GM23338 (cell line): ENCODE measurements around the gene HOXD9. TPM values are rescaled to one million over a fixed set of nuclear protein-coding genes. Genes with fewer than 3 reads are reported as not detected.

ENCODE experiments used
- ATAC-seq: fragments of 200-7000 bp; cut with Tn5 transposase; 3 replicates; pipeline ENCODE4 v1.9.1; 2020
- DNase-seq: peaks from one replicate; pipeline ENCODE4 v3.0.0-alpha.2; 2015; ENCODE audit warnings: low spot score
- H2AFZ ChIP-seq: fragments of 200-600 bp; sonication (generic); 2 replicates; pipeline ENCODE4 v1.8.0; 2016; ENCODE audit warnings: antibody characterized with exemption, mild to moderate bottlenecking, moderate library complexity
- H3F3A ChIP-seq: fragments of 200-600 bp; sonication (generic); replicated peaks from 2 replicates; pipeline ENCODE4 v1.8.0; 2017; ENCODE audit warnings: antibody characterized with exemption, mixed run types, low read depth
- H3K27ac ChIP-seq: fragments of 200-600 bp; sonication (generic); 2 replicates; pipeline ENCODE4 v1.6.1; 2016; ENCODE audit warnings: low read depth
- H3K27me3 ChIP-seq: fragments of 200-600 bp; sonication (generic); 2 replicates; pipeline ENCODE4 v1.8.0; 2016; ENCODE audit warnings: mild to moderate bottlenecking, mixed run types, moderate library complexity; ENCODE audit not compliant: insufficient read depth
- H3K36me3 ChIP-seq: fragments of 200-600 bp; sonication (generic); 2 replicates; pipeline ENCODE4 v1.8.0; 2016; ENCODE audit warnings: mild to moderate bottlenecking; ENCODE audit not compliant: insufficient read depth
- H3K4me1 ChIP-seq: fragments of 200-600 bp; sonication (generic); 2 replicates; pipeline ENCODE4 v1.8.0; 2016; ENCODE audit warnings: mild to moderate bottlenecking, moderate library complexity; ENCODE audit not compliant: insufficient read depth
- H3K4me2 ChIP-seq: fragments of 200-600 bp; sonication (generic); 2 replicates; pipeline ENCODE4 v1.7.1; 2017; ENCODE audit warnings: mixed run types
- H3K4me3 ChIP-seq: fragments of 200-600 bp; sonication (generic); 2 replicates; pipeline ENCODE4 v1.6.1; 2016; ENCODE audit warnings: mixed run types
- H3K79me2 ChIP-seq: fragments of 200-600 bp; sonication (generic); replicated peaks from 2 replicates; pipeline ENCODE4 v1.8.0; 2017; ENCODE audit warnings: mild to moderate bottlenecking; ENCODE audit not compliant: insufficient read depth
- H3K9me2 ChIP-seq: fragments of 200-600 bp; sonication (generic); 2 replicates; pipeline ENCODE4 v1.8.0; 2017; ENCODE audit not compliant: insufficient read depth
- H4K20me1 ChIP-seq: fragments of 200-600 bp; sonication (generic); replicated peaks from 2 replicates; pipeline ENCODE4 v1.8.0; 2017; ENCODE audit warnings: mild to moderate bottlenecking; ENCODE audit not compliant: insufficient read depth
- H3K27ac Mint-ChIP-seq: 2 replicates; pipeline ENCODE4 v1.8.0; 2020; ENCODE audit warnings: inconsistent platforms, mild to moderate bottlenecking, moderate library complexity, mixed read lengths
- H3K27me3 Mint-ChIP-seq: 3 replicates; pipeline ENCODE4 v1.8.0; 2022; ENCODE audit warnings: low read depth, mild to moderate bottlenecking, moderate library complexity, mixed read lengths, inconsistent platforms; ENCODE audit not compliant: insufficient read depth, poor library complexity
- H3K36me3 Mint-ChIP-seq: 3 replicates; pipeline ENCODE4 v1.8.0; 2021; ENCODE audit warnings: low read depth, mild to moderate bottlenecking, inconsistent platforms, moderate library complexity, mixed read lengths
- H3K4me1 Mint-ChIP-seq: 3 replicates; pipeline ENCODE4 v1.8.0; 2020; ENCODE audit warnings: mild to moderate bottlenecking, inconsistent platforms, mixed read lengths
- H3K4me3 Mint-ChIP-seq: 3 replicates; pipeline ENCODE4 v1.8.0; 2021; ENCODE audit warnings: moderate library complexity, mild to moderate bottlenecking, inconsistent platforms, mixed read lengths
- H3K9me3 Mint-ChIP-seq: 3 replicates; pipeline ENCODE4 v1.8.0; 2020; ENCODE audit warnings: moderate library complexity, mild to moderate bottlenecking, inconsistent platforms, mixed read lengths
- EZH2 ChIP-seq: fragments of 200-600 bp; sonication (generic); IDR thresholded peaks from one replicate; pipeline ENCODE4 v1.8.0; 2017; ENCODE audit warnings: antibody characterized with exemption, mild to moderate bottlenecking, low read depth; ENCODE audit not compliant: unreplicated experiment
- EZH2phosphoT487 ChIP-seq: fragments of 200-600 bp; sonication (generic); IDR thresholded peaks from one replicate; pipeline ENCODE4 v1.8.1; 2018; ENCODE audit warnings: antibody characterized with exemption; ENCODE audit not compliant: unreplicated experiment
- NANOG ChIP-seq: IDR thresholded peaks from 2 replicates; pipeline ENCODE4 v1.6.1; 2016; ENCODE audit warnings: antibody characterized with exemption, borderline replicate concordance
- POLR2AphosphoS5 ChIP-seq: IDR thresholded peaks from 2 replicates; pipeline ENCODE4 v1.6.1; 2016; ENCODE audit warnings: antibody characterized with exemption, low read depth
- ZNF114 ChIP-seq: fragments of 250-450 bp; sonication (Bioruptor Pico); IDR thresholded peaks from 2 replicates; pipeline ENCODE4 v1.5.0; 2020; ENCODE audit warnings: mild to moderate bottlenecking, moderate library complexity
- polyA plus RNA-seq: library from polyadenylated mRNA; unstranded; fragments of >200 nt; fragmentation: Nextera tagmentation; extraction: Ambion mirVana; gene quantifications from 2 replicates; pipeline ENCODE4 v1.2.1, GENCODE V29; 2016
- total RNA-seq: library from RNA; depleted of rRNA; stranded (reverse); fragments of >200 nt; shearing (Covaris generic); gene quantifications from 2 replicates; pipeline ENCODE4 v1.2.3, GENCODE V29; 2014
- TF ChIP-seq, protein P1 (sequence below): fragments of 250-450 bp; sonication (Bioruptor Pico); IDR thresholded peaks from 2 replicates; pipeline ENCODE4 v1.5.0; 2020; ENCODE audit warnings: mild to moderate bottlenecking, moderate library complexity

Gene HOXD9
- total and polyA plus RNA-seq, 2 experiments from 2014 or later: not detected

DNA sequence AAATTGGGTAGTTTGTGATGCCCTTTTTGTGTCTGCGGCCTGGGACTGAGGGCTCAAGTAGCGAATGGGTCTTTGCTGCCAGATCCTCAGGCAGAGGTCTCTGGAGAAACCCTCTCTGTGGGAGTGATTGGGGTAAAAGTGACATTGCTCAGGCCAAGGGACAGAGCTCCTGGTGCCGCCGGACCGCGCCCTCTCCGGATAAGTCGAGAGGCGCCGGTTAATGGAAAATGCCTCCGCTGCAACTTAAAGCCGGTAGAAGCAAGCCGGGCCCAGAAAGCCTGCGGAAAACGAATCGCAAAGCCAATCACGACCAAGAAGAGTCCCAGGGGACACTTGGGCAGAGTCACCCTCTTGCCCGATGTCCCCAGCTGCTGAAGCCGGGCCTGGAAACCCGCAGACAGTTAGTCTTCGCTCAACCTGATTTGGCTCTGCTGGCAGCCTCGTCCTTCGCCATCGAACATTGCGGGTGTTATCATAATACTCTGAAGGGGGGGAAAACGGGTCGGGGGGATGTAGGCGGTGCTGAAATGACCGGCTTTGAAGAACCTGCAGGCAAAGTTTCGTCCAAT, 23.3 kb upstream of the HOXD9 start:
- Histone ChIP-seq H3K9me2 (no peaks in the 10 kb centered on the region), H2AFZ (peak overlapping the region; percentile 59; the same call in 1 of the 2 replicates), H3K79me2 (no peaks in the 10 kb centered on the region), H3K4me3 (peak overlapping the region; percentile 46), H3K4me2 (peak overlapping the region; percentile 94), H3F3A (peaks cover 28% of the 10 kb centered on the region), H3K27ac (no peak overlapping the region), H3K36me3 (no peaks in the 10 kb centered on the region; the same call in 1 of the 2 replicates), H3K27me3 (peaks cover 94% of the 10 kb centered on the region), H4K20me1 (peaks cover 44% of the 10 kb centered on the region), H3K4me1 (peaks cover 62% of the 10 kb centered on the region)
- Mint-ChIP-seq H3K4me3 (peak overlapping the region; percentile 68), H3K27ac (no peak overlapping the region), H3K27me3 (peaks cover 99% of the 10 kb centered on the region), H3K36me3 (no peaks in the 10 kb centered on the region), H3K4me1 (peaks cover 45% of the 10 kb centered on the region), H3K9me3 (no peaks in the 10 kb centered on the region)
- ATAC-seq (no peak), DNase-seq (peak; percentile 48)
- TF ChIP-seq POLR2AphosphoS5 (no peak), EZH2phosphoT487 (peak; percentile 27), ZNF114 (CRISPR knock-in tag) (no peak), EZH2 (peak; percentile 96)

DNA sequence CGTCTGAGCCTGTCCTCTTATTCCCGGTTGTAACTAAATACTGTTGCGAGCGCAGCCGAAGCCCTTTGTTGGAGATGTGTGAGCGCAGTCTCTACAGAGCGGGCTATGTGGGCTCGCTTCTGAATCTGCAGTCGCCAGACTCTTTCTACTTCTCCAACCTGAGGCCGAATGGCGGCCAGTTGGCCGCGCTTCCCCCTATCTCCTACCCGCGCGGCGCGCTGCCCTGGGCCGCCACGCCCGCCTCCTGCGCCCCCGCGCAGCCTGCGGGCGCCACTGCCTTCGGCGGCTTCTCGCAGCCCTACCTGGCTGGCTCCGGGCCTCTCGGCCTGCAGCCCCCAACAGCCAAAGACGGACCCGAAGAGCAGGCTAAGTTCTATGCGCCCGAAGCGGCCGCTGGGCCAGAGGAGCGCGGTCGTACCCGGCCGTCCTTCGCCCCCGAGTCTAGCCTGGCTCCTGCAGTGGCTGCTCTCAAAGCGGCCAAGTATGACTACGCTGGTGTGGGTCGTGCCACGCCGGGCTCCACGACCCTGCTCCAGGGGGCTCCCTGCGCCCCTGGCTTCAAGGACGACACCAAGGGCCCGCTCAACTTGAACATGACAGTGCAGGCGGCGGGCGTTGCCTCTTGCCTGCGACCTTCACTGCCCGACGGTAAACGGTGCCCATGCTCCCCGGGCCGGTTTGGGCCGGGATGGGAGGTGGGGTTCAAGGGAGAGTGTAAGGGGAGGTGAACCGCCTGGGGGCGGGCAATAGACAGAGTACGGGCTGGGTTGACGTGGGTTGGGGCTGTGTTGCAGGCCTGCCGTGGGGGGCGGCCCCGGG, 22.6 kb upstream of the HOXD9 start, which contains the start of gene HOXD12:
HOXD12 (plus strand) TSS at position 68 of the 819 bp plus-strand sequence; CDS start at position 75, 7 bp downstream.
- Histone ChIP-seq H3F3A (peaks cover 26% of the 10 kb centered on the region), H3K4me3 (peak within 1 kb of the TSS; percentile 46), H2AFZ (peak within 1 kb of the TSS; percentile 59), H4K20me1 (peaks cover 43% of the 10 kb centered on the region), H3K9me2 (no peaks in the 10 kb centered on the region), H3K36me3 (no peaks in the 10 kb centered on the region; the same call in 1 of the 2 replicates), H3K27ac (no peak within 1 kb of the TSS), H3K4me1 (peaks cover 62% of the 10 kb centered on the region), H3K79me2 (no peaks in the 10 kb centered on the region), H3K4me2 (peak within 1 kb of the TSS; percentile 94), H3K27me3 (peaks cover 94% of the 10 kb centered on the region)
- Mint-ChIP-seq H3K4me1 (peaks cover 46% of the 10 kb centered on the region), H3K4me3 (peak within 1 kb of the TSS; percentile 68), H3K9me3 (peaks cover under 1% of the 10 kb centered on the region; the same call in 1 of the 3 replicates), H3K27ac (no peak within 1 kb of the TSS), H3K36me3 (no peaks in the 10 kb centered on the region), H3K27me3 (peaks cover 99% of the 10 kb centered on the region)
- DNase-seq (no peak), ATAC-seq (peak; percentile 1)
- TF ChIP-seq EZH2 (peak; percentile 36), ZNF114 (CRISPR knock-in tag) (no peak), EZH2phosphoT487 (peak; percentile 11)

GRCh38 chr2:176100547-176101140, 21.9 kb upstream of the HOXD9 start:
- Histone ChIP-seq H3K27ac (no peak overlapping the region), H3K27me3 (peaks cover 94% of the 10 kb centered on the region), H4K20me1 (peaks cover 40% of the 10 kb centered on the region), H3K36me3 (no peaks in the 10 kb centered on the region; the same call in 1 of the 2 replicates), H2AFZ (peak overlapping the region; percentile 59; the same call in 1 of the 2 replicates), H3K4me1 (peaks cover 64% of the 10 kb centered on the region), H3F3A (peaks cover 30% of the 10 kb centered on the region), H3K4me2 (peak overlapping the region; percentile 94), H3K9me2 (no peaks in the 10 kb centered on the region), H3K79me2 (no peaks in the 10 kb centered on the region), H3K4me3 (peak overlapping the region; percentile 46; the same call in 1 of the 2 replicates)
- no peak overlapping the region for H3K27ac Mint-ChIP-seq
- ATAC-seq (no peak), DNase-seq (peak; percentile 53)
- H3K9me3 Mint-ChIP-seq: peaks cover 3% of the 10 kb centered on the region; the same call in 1 of the 3 replicates
- peaks cover 99% of the 10 kb centered on the region for H3K27me3 Mint-ChIP-seq
- H3K36me3 Mint-ChIP-seq: no peaks in the 10 kb centered on the region
- H3K4me1 Mint-ChIP-seq: peaks cover 48% of the 10 kb centered on the region
- peak overlapping the region; percentile 43; the same call in 2 of the 3 replicates for H3K4me3 Mint-ChIP-seq
- TF ChIP-seq NANOG (no peak), POLR2AphosphoS5 (no peak), EZH2phosphoT487 (peak; percentile 87)
- TF ChIP-seq, protein P1, sequence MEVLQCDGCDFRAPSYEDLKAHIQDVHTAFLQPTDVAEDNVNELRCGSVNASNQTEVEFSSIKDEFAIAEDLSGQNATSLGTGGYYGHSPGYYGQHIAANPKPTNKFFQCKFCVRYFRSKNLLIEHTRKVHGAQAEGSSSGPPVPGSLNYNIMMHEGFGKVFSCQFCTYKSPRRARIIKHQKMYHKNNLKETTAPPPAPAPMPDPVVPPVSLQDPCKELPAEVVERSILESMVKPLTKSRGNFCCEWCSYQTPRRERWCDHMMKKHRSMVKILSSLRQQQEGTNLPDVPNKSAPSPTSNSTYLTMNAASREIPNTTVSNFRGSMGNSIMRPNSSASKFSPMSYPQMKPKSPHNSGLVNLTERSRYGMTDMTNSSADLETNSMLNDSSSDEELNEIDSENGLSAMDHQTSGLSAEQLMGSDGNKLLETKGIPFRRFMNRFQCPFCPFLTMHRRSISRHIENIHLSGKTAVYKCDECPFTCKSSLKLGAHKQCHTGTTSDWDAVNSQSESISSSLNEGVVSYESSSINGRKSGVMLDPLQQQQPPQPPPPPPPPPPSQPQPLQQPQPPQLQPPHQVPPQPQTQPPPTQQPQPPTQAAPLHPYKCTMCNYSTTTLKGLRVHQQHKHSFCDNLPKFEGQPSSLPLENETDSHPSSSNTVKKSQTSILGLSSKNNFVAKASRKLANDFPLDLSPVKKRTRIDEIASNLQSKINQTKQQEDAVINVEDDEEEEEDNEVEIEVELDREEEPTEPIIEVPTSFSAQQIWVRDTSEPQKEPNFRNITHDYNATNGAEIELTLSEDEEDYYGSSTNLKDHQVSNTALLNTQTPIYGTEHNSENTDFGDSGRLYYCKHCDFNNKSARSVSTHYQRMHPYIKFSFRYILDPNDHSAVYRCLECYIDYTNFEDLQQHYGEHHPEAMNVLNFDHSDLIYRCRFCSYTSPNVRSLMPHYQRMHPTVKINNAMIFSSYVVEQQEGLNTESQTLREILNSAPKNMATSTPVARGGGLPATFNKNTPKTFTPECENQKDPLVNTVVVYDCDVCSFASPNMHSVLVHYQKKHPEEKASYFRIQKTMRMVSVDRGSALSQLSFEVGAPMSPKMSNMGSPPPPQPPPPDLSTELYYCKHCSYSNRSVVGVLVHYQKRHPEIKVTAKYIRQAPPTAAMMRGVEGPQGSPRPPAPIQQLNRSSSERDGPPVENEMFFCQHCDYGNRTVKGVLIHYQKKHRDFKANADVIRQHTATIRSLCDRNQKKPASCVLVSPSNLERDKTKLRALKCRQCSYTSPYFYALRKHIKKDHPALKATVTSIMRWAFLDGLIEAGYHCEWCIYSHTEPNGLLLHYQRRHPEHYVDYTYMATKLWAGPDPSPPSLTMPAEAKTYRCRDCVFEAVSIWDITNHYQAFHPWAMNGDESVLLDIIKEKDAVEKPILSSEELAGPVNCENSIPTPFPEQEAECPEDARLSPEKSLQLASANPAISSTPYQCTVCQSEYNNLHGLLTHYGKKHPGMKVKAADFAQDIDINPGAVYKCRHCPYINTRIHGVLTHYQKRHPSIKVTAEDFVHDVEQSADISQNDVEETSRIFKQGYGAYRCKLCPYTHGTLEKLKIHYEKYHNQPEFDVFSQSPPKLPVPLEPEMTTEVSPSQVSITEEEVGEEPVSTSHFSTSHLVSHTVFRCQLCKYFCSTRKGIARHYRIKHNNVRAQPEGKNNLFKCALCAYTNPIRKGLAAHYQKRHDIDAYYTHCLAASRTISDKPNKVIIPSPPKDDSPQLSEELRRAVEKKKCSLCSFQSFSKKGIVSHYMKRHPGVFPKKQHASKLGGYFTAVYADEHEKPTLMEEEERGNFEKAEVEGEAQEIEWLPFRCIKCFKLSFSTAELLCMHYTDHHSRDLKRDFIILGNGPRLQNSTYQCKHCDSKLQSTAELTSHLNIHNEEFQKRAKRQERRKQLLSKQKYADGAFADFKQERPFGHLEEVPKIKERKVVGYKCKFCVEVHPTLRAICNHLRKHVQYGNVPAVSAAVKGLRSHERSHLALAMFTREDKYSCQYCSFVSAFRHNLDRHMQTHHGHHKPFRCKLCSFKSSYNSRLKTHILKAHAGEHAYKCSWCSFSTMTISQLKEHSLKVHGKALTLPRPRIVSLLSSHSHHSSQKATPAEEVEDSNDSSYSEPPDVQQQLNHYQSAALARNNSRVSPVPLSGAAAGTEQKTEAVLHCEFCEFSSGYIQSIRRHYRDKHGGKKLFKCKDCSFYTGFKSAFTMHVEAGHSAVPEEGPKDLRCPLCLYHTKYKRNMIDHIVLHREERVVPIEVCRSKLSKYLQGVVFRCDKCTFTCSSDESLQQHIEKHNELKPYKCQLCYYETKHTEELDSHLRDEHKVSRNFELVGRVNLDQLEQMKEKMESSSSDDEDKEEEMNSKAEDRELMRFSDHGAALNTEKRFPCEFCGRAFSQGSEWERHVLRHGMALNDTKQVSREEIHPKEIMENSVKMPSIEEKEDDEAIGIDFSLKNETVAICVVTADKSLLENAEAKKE: no peak
